ENCODE measurements around the gene GRIN2A. TPM values are rescaled to one million over a fixed set of nuclear protein-coding genes. Genes with fewer than 3 reads are reported as not detected.

GRIN2A gene
- total and polyA plus RNA-seq, 10 donors: under 0.01 to 0.10 (median 0.03) TPM; not detected in 7

DNA sequence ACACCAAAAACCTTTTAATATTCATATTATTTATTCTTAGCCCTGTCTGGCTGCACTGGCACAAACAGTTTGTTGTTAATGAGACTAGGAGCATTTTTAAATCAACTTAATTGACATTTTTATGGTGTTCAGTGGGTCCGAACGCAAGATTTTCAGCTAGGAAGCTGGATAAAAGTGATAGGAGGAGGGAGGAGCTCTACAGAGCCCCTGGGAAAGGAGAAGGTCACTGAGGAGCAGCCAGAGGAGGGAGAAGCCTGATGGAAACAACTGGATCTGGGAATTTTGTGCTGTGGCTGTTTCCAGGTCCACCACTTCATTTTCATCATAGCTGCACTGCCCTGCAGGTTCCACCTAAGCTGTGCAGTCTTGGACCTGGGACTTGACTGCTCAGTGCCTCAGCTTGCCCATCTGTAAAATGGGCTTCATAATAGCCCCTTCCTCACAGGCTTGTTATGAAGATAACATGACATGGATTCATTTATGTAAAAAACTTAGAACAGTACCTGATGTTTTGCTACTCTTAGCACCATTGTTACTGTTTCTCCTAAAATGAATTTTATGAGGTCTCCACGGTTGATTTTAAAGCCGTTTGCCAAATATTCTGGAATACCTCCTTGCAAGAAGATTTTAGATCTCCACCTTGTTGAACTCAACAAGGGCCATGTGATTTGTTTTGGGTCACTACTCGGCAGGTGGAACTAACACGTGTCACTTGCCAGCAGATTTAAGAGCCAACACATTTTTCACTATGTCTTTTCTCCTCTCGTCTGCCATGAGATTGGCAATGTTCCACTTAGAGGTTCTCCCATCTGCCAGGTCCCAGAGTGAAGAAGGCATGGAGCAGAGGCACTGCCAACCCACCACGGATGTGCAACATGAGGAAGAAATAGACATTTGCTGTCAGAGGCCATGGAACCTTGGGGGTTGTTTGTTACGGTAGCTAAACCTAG lies 18.7 kb upstream of the GRIN2A start:
- no peak for DNase-seq
- intact Hi-C loops (cut with DNase I; ENCODE audit: low total_unique reads): no loop called here
- Histone ChIP-seq H3K27ac (no peak overlapping the region), H3K4me3 (no peak overlapping the region), H3K9me3 (peaks cover 0 to 9% (median 7%) of the 10 kb centered on the region in 8 donors), H3K36me3 (no peaks in the 10 kb centered on the region), H3K27me3 (replicated peaks in 1 of 7) (peaks cover 0 to 7% (median 0%) of the 10 kb centered on the region in 7 donors), H3K4me1 (no peaks in the 10 kb centered on the region)
- WGBS, 5 donors: 68 to 77% (median 76%) methylated on average over 8 to 9 of the region's 9 CpGs
- TF ChIP-seq POLR2A (IDR thresholded peaks at IDR 0.05): no peak
- TF ChIP-seq, protein P1, sequence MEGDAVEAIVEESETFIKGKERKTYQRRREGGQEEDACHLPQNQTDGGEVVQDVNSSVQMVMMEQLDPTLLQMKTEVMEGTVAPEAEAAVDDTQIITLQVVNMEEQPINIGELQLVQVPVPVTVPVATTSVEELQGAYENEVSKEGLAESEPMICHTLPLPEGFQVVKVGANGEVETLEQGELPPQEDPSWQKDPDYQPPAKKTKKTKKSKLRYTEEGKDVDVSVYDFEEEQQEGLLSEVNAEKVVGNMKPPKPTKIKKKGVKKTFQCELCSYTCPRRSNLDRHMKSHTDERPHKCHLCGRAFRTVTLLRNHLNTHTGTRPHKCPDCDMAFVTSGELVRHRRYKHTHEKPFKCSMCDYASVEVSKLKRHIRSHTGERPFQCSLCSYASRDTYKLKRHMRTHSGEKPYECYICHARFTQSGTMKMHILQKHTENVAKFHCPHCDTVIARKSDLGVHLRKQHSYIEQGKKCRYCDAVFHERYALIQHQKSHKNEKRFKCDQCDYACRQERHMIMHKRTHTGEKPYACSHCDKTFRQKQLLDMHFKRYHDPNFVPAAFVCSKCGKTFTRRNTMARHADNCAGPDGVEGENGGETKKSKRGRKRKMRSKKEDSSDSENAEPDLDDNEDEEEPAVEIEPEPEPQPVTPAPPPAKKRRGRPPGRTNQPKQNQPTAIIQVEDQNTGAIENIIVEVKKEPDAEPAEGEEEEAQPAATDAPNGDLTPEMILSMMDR (IDR thresholded peaks at IDR 0.05 in 8 of 11, conservative IDR thresholded peaks at IDR 0.05 in 3 of 11): no peak
- TF ChIP-seq POLR2AphosphoS5 (IDR thresholded peaks at IDR 0.05): no peak

DNA sequence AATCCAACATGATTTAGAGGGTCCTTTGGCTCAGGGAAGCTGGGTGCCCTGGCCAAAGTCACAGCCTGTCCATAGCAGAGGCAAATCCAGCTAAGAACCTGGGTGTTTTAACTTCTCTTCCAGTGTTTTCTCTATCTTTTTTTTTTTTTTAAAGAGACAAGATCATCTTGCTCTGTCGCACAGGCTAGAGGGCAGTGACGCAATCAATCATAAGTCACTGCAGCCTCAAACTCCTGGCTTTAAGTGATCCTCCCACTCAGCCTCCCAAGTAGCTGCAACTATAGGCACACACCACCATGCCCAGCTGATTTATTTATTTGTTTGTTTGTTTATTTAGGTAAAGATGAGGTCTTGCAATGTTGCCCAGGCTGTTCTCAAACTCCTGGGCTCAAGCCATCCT lies 14.8 kb upstream of the GRIN2A start:
- Histone ChIP-seq H3K36me3 (no peaks in the 10 kb centered on the region), H3K27ac (no peak overlapping the region), H3K4me1 (no peaks in the 10 kb centered on the region), H3K27me3 (replicated peaks in 1 of 7) (no peaks in the 10 kb centered on the region), H3K9me3 (peaks cover 0 to 7% (median 0%) of the 10 kb centered on the region in 8 donors), H3K4me3 (no peak overlapping the region)
- no peak for DNase-seq
- no peak for TF ChIP-seq POLR2AphosphoS5 (IDR thresholded peaks at IDR 0.05)
- TF ChIP-seq, protein P1 (IDR thresholded peaks at IDR 0.05 in 8 of 11, conservative IDR thresholded peaks at IDR 0.05 in 3 of 11): no peak
- no peak for TF ChIP-seq POLR2A (IDR thresholded peaks at IDR 0.05)
- 62 to 78% (median 72%) methylated on average over 2 of the region's 2 CpGs for WGBS, 5 donors
- intact Hi-C loops (cut with DNase I; ENCODE audit: low total_unique reads): no loop called here

DNA sequence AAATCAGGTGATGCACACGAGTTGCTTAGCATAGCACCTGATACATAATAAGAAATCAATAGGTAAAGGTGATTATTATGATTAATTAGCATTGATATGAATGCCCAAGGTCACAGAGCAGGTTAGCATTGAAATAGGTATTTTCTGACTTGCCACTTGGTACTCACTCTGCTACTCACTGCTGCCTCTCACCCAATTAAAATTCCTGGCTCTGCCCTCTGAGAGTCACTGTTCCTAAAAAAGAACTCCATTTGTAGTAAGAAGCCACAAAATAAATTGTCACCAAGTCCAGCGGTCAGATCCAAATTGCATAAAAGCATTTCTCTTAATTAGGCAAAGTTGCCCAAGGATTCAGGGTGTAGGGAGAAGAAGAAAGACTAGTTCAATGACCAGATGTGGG lies 8.9 kb upstream of the GRIN2A start:
- Histone ChIP-seq H3K4me1 (no peaks in the 10 kb centered on the region), H3K27me3 (replicated peaks in 1 of 7) (peaks cover 0 to 6% (median 0%) of the 10 kb centered on the region in 7 donors), H3K27ac (no peak overlapping the region), H3K4me3 (no peak overlapping the region), H3K36me3 (no peaks in the 10 kb centered on the region), H3K9me3 (peaks cover 0 to 7% (median 0%) of the 10 kb centered on the region in 8 donors)
- intact Hi-C loops (cut with DNase I; ENCODE audit: low total_unique reads): no loop called here
- DNase-seq: no peak
- TF ChIP-seq POLR2AphosphoS5 (IDR thresholded peaks at IDR 0.05): no peak
- TF ChIP-seq, protein P1 (IDR thresholded peaks at IDR 0.05 in 8 of 11, conservative IDR thresholded peaks at IDR 0.05 in 3 of 11): no peak
- no peak for TF ChIP-seq POLR2A (IDR thresholded peaks at IDR 0.05)
- WGBS, 5 donors: 70 to 85% (median 74%) methylated on average over 2 of the region's 2 CpGs

GRCh38 chr16:10189861-10190390 lies 7.7 kb upstream of the GRIN2A start:
- DNase-seq: no peak
- peaks cover 0 to 7% (median 0%) of the 10 kb centered on the region in 8 donors for H3K9me3 ChIP-seq
- no peak overlapping the region for H3K27ac ChIP-seq
- H3K4me1 ChIP-seq: no peaks in the 10 kb centered on the region
- no peak overlapping the region for H3K4me3 ChIP-seq
- 72 to 82% (median 76%) methylated on average over 9 of the region's 9 CpGs for WGBS, 5 donors
- TF ChIP-seq POLR2A (IDR thresholded peaks at IDR 0.05): no peak
- no peak for TF ChIP-seq POLR2AphosphoS5 (IDR thresholded peaks at IDR 0.05)
- TF ChIP-seq, protein P1 (IDR thresholded peaks at IDR 0.05 in 8 of 11, conservative IDR thresholded peaks at IDR 0.05 in 3 of 11): no peak
- H3K27me3 ChIP-seq (replicated peaks in 1 of 7): peaks cover 0 to 9% (median 1%) of the 10 kb centered on the region in 7 donors
- intact Hi-C loops (cut with DNase I; ENCODE audit: low total_unique reads): loop anchor here (10.0 kb wide), 2 partner anchors 545 to 1055 kb away; no protein-coding TSS in a partner anchor
- no peaks in the 10 kb centered on the region for H3K36me3 ChIP-seq

All from spleen (tissue), 11 donors.